GM10266 (cell line): ENCODE results near the gene IL1RAPL1.

Experiments
- DNase-seq: peaks from one replicate; pipeline ENCODE4 v3.0.0; 2012; ENCODE audit errors: extremely low spot score
- CTCF ChIP-seq: IDR thresholded peaks from 2 replicates; pipeline ENCODE4 v1.5.1; 2012; ENCODE audit warnings: mild to moderate bottlenecking, low read depth; ENCODE audit not compliant: control insufficient read depth, insufficient read depth; ENCODE audit errors: missing control alignments

IL1RAPL1 gene

GRCh38 chrX:29490606-29491005 lies 903.4 kb downstream of the IL1RAPL1 start:
- no peak for TF ChIP-seq CTCF
- DNase-seq = no peak

- no peak for DNase-seq
- no peak for TF ChIP-seq CTCF
These were observed 904.4 kb downstream of the IL1RAPL1 start for GRCh38 chrX:29491659-29492058.

- DNase-seq = no peak
These were observed 909.5 kb downstream of the IL1RAPL1 start for GRCh38 chrX:29496636-29497180.

GRCh38 chrX:29506729-29507128 lies 919.5 kb downstream of the IL1RAPL1 start:
- DNase-seq = no peak
- no peak for TF ChIP-seq CTCF

More at GRCh38 chrX:29496636-29497180, 909.5 kb downstream of the IL1RAPL1 start:
- TF ChIP-seq CTCF = no peak

GRCh38 chrX:29518100-29518499 lies 930.9 kb downstream of the IL1RAPL1 start:
- DNase-seq = no peak
- no peak for TF ChIP-seq CTCF

GRCh38 chrX:29528281-29528680 lies 941.0 kb downstream of the IL1RAPL1 start:
- no peak for TF ChIP-seq CTCF
- DNase-seq = no peak

- no peak for DNase-seq
These were observed 943.3 kb downstream of the IL1RAPL1 start for GRCh38 chrX:29530501-29530900.

More at GRCh38 chrX:29530501-29530900, 943.3 kb downstream of the IL1RAPL1 start:
- TF ChIP-seq CTCF = no peak
